H1 (cell line): ENCODE measurements around the gene TK2. TPM values are rescaled to one million over a fixed set of nuclear protein-coding genes. Genes with fewer than 3 reads are reported as not detected.

ENCODE experiments used
- POLR2A ChIP-seq, 2 experiments: IDR thresholded peaks; 1 replicate in 1 of 2; 2 replicates in 1 of 2; pipeline ENCODE4 v1.6.1; 2011; ENCODE audit warnings: low read depth in 2 of 2, low read length in 2 of 2, mild to moderate bottlenecking in 2 of 2; ENCODE audit errors: control extremely low read depth in 1 of 2
- SIN3A ChIP-seq, 2 experiments: IDR thresholded peaks in 1 of 2; conservative IDR thresholded peaks in 1 of 2; 2 replicates each; pipeline ENCODE4 v1.6.1; 2011 to 2012; ENCODE audit warnings: low read length in 2 of 2, improper control_type of control experiment in 1 of 2, low read depth in 1 of 2, mild to moderate bottlenecking in 1 of 2
- polyA plus RNA-seq, 7 experiments: library from polyadenylated mRNA; depleted of rRNA in 3 of 7; stranded (reverse) in 5 of 7; unstranded in 2 of 7; fragments of >200 nt in 5 of 7; fragments of 200-250 nt in 2 of 7; gene quantifications; 1 replicate in 5 of 7; 2 replicates in 1 of 7; 4 replicates in 1 of 7; pipeline versions ENCODE4 v1.2.1 to v1.2.3, GENCODE V29; 2011 to 2013; ENCODE audit warnings: missing spikeins in 2 of 7, mixed read lengths in 2 of 7
- total RNA-seq: library from RNA; stranded (reverse); fragmentation: NEBNext Ultra II Directional; extraction: Animal tissue kit (Norgen Biotek cat#: 25700); gene quantifications from 2 replicates; pipeline ENCODE4 v1.2.1, GENCODE V29; 2021

The TK2 gene
- total and polyA plus RNA-seq, 2 of the 8 experiments (the other 6 are each of a cell fraction or from before 2014, with no cell fraction given), result 2.7 to 3.6 TPM

DNA sequence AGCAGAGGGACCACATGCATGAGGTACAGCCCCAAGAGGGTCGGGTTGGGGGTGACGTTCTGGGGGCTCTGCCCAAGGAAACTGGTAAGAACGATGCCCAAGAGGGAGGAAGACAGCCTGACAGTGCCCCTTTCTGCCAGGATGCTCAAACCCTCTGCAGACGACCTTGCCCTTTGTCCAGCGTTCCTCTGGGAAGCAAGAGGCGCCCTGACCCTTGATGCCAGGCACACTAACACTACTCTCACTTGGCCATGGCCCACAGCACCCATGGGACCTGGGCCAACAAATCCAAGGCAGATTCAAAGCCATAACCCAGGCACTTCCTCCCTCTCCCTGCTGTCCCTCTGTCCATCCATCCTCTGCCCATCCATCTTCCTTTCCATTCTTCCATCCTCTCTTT, 20.4 kb downstream of the TK2 start (continued):
- TF ChIP-seq SIN3A (conservative IDR thresholded peaks at IDR 0.05 in 1 of 2, IDR thresholded peaks at IDR 0.05 in 1 of 2; ENCODE audit: low read depth in 1 of 2, low read length in 2 of 2) (no peak), POLR2A (IDR thresholded peaks at IDR 0.05; ENCODE audit: control extremely low read depth in 1 of 2, low read depth in 2 of 2, low read length in 2 of 2) (no peak)
